GM12801 (cell line): ENCODE results near the gene HOXB3.

Source experiments
- TF ChIP-seq, protein P1 (sequence below): IDR thresholded peaks from one replicate; pipeline ENCODE4 v1.5.1; 2011; ENCODE audit warnings: control low read depth; ENCODE audit not compliant: insufficient read length; ENCODE audit errors: extremely low read depth

Gene HOXB3

DNA sequence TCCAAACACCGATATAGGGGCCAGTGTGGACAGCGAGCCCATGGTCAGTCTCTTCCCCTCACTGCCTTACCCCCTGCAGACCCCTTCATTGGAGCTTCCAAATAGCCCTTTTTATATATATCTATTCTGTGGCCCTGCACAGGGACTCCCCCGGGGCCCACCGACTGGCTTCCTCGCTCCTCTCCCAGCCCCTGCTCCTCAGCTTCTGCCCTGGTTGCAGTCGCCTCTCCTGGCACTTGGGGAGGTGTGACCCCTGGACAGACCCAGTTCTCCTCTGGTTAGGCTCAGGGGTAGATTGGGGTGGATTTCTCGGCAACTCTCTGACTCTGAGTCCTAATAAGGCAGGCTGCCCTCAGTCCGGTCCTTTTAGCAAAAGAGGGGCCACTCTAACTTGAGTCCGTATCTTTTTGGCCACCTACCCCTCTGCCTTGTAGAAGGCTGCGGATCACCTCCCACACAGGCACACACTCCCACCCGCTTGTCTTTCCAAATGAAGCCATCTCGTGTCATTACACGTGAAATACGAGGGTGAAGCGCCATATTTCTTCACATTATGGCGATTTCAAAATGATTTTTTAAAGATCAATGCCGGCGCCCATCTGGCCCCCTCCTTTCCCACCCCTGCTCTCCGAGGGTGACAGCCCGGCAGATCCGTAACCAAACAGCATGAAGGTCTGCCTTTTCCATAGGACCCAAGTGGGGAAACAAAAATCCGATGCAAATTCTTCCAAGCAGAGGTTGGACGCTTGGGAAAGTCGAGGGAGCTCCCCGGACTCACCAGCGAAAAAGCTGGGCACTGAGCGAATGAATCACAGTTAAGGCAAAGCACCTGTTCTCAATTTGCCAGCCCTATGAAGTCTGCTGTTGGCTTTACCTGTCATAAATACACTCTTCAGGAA is 37.8 kb upstream of the HOXB3 start:
- TF ChIP-seq, protein P1, sequence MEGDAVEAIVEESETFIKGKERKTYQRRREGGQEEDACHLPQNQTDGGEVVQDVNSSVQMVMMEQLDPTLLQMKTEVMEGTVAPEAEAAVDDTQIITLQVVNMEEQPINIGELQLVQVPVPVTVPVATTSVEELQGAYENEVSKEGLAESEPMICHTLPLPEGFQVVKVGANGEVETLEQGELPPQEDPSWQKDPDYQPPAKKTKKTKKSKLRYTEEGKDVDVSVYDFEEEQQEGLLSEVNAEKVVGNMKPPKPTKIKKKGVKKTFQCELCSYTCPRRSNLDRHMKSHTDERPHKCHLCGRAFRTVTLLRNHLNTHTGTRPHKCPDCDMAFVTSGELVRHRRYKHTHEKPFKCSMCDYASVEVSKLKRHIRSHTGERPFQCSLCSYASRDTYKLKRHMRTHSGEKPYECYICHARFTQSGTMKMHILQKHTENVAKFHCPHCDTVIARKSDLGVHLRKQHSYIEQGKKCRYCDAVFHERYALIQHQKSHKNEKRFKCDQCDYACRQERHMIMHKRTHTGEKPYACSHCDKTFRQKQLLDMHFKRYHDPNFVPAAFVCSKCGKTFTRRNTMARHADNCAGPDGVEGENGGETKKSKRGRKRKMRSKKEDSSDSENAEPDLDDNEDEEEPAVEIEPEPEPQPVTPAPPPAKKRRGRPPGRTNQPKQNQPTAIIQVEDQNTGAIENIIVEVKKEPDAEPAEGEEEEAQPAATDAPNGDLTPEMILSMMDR, result no peak

DNA sequence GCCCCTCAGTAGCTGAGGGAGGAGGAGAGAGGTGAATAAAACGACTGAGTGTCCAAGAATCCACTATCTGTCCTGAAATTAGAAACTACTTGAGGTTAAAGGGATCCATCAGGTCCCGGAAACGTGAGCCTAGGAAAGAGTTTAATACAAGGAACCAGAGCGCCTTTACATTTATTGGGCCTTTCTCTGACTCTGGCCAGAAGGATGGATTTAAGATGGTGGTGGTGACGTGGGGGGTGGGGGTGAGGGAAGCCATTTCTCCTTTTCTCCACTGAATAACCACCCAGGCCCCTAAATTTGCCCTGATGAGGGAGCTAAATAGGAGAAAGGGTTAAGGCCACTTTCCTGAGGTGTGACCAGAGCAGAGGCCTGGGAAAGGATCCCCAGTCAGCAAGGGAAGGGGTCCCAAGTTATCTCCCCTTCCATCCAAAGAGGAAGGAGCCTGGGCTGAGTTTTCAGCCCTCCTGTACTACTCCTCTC is 37.1 kb upstream of the HOXB3 start:
- TF ChIP-seq, protein P1, result no peak

DNA sequence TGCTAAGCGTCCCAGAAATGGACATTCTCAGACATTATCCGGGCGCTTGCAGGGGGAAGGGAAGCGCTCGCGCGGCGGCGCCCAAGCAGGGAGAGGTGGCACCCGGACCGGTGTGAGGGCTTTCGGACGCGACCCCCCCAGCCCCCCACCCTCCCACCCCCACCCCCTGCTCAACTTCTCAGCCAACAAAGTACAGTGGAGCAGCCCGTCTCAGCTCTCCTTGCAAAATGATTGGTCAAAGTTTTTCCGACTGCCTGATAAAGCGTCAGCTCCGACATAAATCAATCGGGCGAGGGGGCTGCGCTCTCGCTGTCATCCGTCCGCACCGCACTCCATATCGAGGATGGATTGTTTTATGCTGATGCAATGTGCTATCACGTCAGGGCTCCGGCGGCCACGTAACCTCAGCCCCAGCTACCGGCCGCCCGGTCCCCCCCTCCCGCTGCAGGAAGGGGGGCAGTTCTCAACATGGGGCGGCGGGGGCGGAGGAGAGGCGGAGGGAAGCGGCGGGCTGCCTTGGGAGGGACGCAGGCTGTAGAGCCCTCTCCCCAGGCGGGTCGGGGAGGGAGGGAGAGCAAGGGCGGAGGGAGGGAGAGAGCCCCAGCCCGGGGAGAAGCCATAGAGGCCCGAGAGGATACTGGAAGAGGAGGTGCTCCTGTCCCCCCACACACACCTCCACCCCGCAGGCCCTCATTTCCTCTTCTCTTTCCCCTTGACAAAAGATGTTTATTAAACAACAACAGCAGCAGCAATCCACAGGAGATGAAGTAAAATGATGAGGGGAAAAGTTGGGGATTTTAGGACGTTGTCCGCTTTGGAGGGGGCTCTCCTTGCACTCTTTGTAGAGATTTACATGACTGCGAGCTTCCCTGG is 36.4 kb upstream of the HOXB3 start, which contains the start of gene HOXB9:
Gene HOXB9 (minus strand): TSS at position 114 of the 873 bp plus-strand sequence. CDS start 89 bp downstream, at position 25.
- TF ChIP-seq, protein P1, result no peak

DNA sequence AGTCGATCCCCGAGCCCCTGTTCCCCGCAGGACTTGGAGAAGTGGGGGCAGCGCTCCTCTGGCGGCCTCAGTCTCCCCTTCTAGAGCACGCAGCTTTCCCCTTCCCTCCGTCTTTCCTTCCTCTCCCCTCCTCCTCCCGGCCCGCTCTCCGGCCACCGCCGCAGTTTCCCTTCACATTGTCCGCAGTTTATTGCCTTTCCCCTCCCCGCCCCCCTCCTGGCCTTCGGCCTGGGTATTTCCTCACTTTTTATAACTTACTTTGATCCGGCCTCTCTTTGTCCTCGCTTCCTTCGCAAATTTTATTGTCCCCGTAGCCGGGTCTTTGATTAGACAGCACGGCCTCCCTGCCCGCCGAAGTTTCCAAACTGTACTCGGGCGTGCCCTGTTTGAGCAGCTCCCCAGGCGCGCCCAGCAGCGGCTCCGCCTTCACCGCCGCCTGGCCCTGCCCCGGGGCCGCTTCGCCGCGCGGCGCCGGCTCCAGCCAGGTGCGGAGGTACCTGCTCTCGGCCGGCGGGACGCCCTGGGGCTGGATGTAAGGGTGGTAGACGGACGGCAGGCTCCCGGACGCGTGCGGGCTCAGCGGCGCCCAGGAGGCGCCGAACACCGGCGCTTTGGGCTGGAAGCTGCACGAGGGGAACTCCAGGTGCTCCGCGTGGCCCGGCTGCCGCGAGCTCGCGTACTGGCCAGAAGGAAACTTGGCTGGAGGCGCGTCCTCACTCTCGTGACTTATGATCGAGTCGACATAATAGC is 35.6 kb upstream of the HOXB3 start:
- TF ChIP-seq, protein P1, result no peak

DNA sequence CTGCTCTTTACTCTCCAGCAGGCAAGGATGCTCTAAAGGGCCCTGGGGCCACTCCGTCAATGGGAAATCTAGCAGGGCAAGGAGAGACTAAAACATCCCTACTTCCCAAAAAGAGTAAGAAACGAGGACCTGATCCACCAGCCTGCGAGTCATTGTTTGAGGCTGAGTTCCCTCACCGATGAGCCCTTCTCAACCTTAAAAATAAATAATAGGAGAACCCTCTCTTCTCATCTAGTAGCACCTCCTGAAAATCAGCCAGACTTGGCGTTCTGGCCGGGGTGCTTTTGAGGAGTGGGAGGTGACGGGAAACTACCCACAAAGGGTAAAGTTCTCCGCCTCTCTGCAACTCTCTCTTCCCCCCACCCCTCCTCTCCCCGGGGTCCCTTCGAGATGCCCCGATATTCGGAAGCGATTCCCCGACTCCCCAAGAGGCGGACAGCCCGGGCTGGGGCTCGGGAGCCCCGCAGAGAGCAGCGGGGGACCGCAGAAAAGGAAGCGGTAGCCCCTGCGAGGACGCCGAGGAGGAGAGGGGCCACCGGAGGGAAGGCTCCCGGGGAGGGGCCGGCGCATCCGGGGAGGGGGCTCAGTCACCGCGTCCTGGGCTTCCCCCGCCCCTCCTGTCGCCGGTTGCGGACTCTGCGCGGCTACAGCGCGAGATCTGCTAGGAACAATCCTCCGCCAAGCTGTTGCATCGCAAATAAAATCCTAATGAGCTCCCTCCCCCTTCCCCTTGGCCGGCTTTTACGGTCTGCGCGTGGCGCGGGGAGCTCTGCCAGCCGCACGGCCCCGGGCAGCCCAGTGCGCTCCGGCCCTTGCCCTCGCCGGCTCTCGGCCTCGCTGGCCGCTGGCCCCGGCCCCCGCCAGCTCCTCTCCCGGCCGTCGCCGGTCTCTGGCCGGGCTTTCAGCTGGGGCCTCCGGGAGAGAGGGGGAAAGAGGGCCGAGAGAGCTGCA is 34.8 kb upstream of the HOXB3 start:
- TF ChIP-seq, protein P1, result no peak

DNA sequence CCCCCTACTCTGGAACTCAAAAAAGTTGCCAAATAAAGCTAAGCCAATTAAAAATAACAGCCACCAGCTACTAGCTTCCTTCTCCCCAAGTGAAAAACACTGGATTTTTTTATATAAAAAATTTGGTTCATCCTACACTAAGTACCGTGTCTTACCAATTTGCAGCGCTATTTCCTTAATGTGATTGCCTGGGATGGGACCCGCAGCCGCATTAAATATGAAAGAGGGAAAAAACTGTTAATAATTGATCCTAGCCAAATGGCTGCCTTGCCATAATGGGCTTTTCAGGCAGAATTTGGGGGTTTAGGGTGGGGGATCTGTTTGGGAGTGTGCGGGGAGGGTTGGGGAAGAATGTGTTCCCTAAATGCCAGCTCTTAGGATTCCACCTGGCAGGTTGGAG is 34.1 kb upstream of the HOXB3 start:
- TF ChIP-seq, protein P1, result no peak
